ENCODE results near the gene LRRC4B. TPM values are rescaled to one million over a fixed set of nuclear protein-coding genes. Genes with fewer than 3 reads are reported as not detected.
"Not testable (repeated sequence)": the region's sequence is repeated elsewhere in the genome, so short reads cannot be mapped to it uniquely, and the experiment has no call there.

Gene LRRC4B
- total RNA-seq, 1 donor from 2014 or later, result 3.9 TPM

- Histone ChIP-seq H3K4me3 (no peak overlapping the region), H3K4me1 (peaks cover 15% of the 10 kb centered on the region), H3K27ac (no peak overlapping the region), H3K9me3 (no peaks in the 10 kb centered on the region), H3K27me3 (ENCODE audit: low read depth) (no peaks in the 10 kb centered on the region), H3K36me3 (peaks cover 15% of the 10 kb centered on the region)
- ATAC-seq (no peak), DNase-seq (no peak)
- intact Hi-C loops (cut with DNase I), result no loop called here
- TF ChIP-seq CTCF (IDR thresholded peaks at IDR 0.05), result no peak
These were observed 93.1 kb downstream of the LRRC4B start for GRCh38 chr19:50475101-50475568.

- DNase-seq; H3K9me3 ChIP-seq; H3K27ac ChIP-seq; H3K4me3 ChIP-seq; H3K27me3 ChIP-seq (ENCODE audit: low read depth); ATAC-seq; H3K36me3 ChIP-seq; intact Hi-C loops (cut with DNase I): not testable (repeated sequence)
- peaks cover 15% of the 10 kb centered on the region for H3K4me1 ChIP-seq
These were observed 94.9 kb downstream of the LRRC4B start for GRCh38 chr19:50473336-50473735.

- ATAC-seq (no peak), DNase-seq (no peak)
- H3K4me1 ChIP-seq, result no peaks in the 10 kb centered on the region
- intact Hi-C loops (cut with DNase I), result no loop called here
- H3K27me3 ChIP-seq (ENCODE audit: low read depth), result no peaks in the 10 kb centered on the region
- no peaks in the 10 kb centered on the region for H3K9me3 ChIP-seq
- H3K27ac ChIP-seq, result no peak overlapping the region
- H3K4me3 ChIP-seq, result no peak overlapping the region
- no peak for TF ChIP-seq CTCF (IDR thresholded peaks at IDR 0.05)
- no peaks in the 10 kb centered on the region for H3K36me3 ChIP-seq
These were observed 99.4 kb downstream of the LRRC4B start for GRCh38 chr19:50468818-50469217.

- H3K36me3 ChIP-seq, result no peaks in the 10 kb centered on the region
- intact Hi-C loops (cut with DNase I), result no loop called here
- DNase-seq (no peak), ATAC-seq (no peak)
- H3K4me3 ChIP-seq, result no peak overlapping the region
- H3K9me3 ChIP-seq, result no peaks in the 10 kb centered on the region
- H3K4me1 ChIP-seq, result no peaks in the 10 kb centered on the region
- no peaks in the 10 kb centered on the region for H3K27me3 ChIP-seq (ENCODE audit: low read depth)
- no peak for TF ChIP-seq CTCF (IDR thresholded peaks at IDR 0.05)
- H3K27ac ChIP-seq, result no peak overlapping the region
These were observed 100.7 kb downstream of the LRRC4B start for GRCh38 chr19:50467566-50467965.

Other genes starting within 250 kb of the LRRC4B start
- 11.1 TPM for gene KCNC3, start 239.1 kb downstream of the LRRC4B start, total RNA-seq
- 1,633 TPM for gene NAPSA, start 202.8 kb downstream of the LRRC4B start, total RNA-seq
- gene NR1H2, start 192.0 kb downstream of the LRRC4B start, total RNA-seq, result 100 TPM
- gene POLD1, start 184.1 kb downstream of the LRRC4B start, total RNA-seq, result 35.1 TPM
- gene SPIB, start 149.5 kb downstream of the LRRC4B start, total RNA-seq, result 0.12 TPM
- gene MYBPC2, start 135.5 kb downstream of the LRRC4B start, total RNA-seq, result not detected
- 95.6 TPM for gene EMC10, start 91.9 kb downstream of the LRRC4B start, total RNA-seq
- 2.2 TPM for gene GARIN5A, start 91.6 kb downstream of the LRRC4B start, total RNA-seq
- 40.4 TPM for gene JOSD2, start 57.2 kb downstream of the LRRC4B start, total RNA-seq
- not detected for gene ASPDH, start 54.5 kb downstream of the LRRC4B start, total RNA-seq
- gene SYT3, start 71.4 kb upstream of the LRRC4B start, total RNA-seq, result 1.2 TPM
- gene C19orf81, start 81.0 kb upstream of the LRRC4B start, total RNA-seq, result 5.2 TPM
- 0.71 TPM for gene SHANK1, start 151.4 kb upstream of the LRRC4B start, total RNA-seq
- 9.8 TPM for gene CLEC11A, start 154.9 kb upstream of the LRRC4B start, total RNA-seq
- not detected for gene GPR32, start 202.0 kb upstream of the LRRC4B start, total RNA-seq
- not detected for gene ACP4, start 222.0 kb upstream of the LRRC4B start, total RNA-seq

Data from lower lobe of right lung (tissue), 2 donors.